KOPT-K1 (cell line): Measurements from ENCODE around the gene ARHGEF10L.
"Not testable (repeated sequence)": the region's sequence is repeated elsewhere in the genome, so short reads cannot be mapped to it uniquely, and the experiment has no call there.

ENCODE experiments used
- H3K27ac ChIP-seq: fragments of 200-600 bp; sonication (generic); 2 replicates; pipeline ENCODE4 v1.5.1; 2016; ENCODE audit warnings: antibody characterized with exemption, mild to moderate bottlenecking, low read depth, low read length; ENCODE audit not compliant: poor library complexity, severe bottlenecking
- H3K36me3 ChIP-seq: fragments of 200-600 bp; sonication (generic); 2 replicates; pipeline ENCODE4 v1.5.1; 2017; ENCODE audit warnings: antibody characterized with exemption, mild to moderate bottlenecking, low read length, moderate library complexity; ENCODE audit not compliant: insufficient read depth
- H3K9me3 ChIP-seq: fragments of 200-600 bp; sonication (generic); 2 replicates; pipeline ENCODE4 v1.5.1; 2017; ENCODE audit warnings: antibody characterized with exemption, low read length, mild to moderate bottlenecking; ENCODE audit not compliant: insufficient read depth, poor library complexity, severe bottlenecking

ARHGEF10L gene

DNA sequence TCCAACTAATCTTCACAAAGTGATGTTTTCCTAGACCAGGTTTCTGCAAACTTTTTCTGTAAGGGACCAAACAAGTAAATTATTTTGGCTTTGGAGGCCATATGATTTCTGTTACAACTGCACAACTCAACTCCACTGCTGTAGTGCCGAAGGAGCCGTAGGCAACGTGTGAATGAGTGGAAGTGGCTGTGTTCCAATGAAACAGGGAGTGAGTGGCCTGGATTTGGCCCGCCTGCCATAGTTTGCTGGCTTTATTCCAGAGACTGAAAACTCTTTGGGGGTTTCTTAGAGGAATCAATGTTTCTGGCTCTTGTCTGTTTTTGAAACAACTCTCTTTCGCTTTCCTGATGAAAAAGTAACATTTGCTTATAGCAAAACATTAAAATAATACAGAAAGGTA, 203.1 kb downstream of the ARHGEF10L start:
- H3K9me3 ChIP-seq, result no peaks in the 10 kb centered on the region
- no peaks in the 10 kb centered on the region for H3K36me3 ChIP-seq
- H3K27ac ChIP-seq, result no peak overlapping the region

DNA sequence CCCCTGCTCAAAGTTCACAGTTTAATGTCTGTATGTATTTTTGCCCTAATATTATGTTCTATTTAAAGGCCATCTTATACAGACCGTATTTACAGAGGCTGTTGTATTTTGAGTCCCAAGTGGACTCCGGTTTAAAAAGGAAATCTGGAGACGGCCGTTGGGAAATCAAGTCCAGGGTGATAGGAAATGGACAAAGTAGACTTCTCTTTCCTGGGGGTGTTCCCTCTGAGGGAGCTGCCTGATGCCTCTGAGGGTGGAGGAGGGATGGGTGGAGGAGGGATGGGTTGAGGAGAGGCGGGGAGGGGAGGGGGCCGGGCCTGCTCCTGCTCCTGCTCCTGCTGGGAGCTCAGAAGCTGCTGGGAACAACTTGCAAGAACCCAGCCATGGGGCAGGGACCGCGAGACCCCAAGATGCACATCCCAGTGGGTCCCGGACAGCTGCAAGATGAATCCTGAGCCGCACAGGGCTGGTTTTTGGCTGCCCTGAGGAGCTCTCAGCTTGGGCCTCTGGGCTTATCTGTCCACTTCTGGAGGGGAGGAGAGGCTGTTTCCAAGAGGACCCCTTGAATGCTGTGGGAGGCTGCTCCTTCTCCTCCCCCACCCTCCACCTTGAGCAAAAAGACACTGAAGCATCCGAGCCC, 203.6 kb downstream of the ARHGEF10L start:
- no peaks in the 10 kb centered on the region for H3K9me3 ChIP-seq
- no peaks in the 10 kb centered on the region for H3K36me3 ChIP-seq
- no peak overlapping the region for H3K27ac ChIP-seq

DNA sequence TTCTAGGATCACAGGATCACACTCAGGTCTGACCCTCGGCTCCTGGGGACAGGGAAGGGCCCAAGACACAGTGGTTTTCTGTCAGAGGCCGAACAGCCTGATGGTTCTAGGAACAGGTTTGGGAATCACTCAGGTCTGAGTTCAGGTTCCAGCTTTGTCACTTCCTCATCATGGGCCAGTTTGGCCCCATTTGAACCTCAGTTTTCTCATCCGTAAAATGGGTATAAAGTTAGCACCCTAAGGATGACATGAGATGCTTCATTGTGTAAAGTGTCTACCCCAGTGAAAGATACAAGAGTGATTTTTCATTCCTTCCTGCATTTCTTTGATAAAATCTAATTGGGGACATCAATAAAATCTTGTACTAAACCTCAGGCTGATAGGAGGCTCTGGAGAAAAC, 204.4 kb downstream of the ARHGEF10L start:
- Histone ChIP-seq H3K27ac (no peak overlapping the region), H3K9me3 (no peaks in the 10 kb centered on the region), H3K36me3 (no peaks in the 10 kb centered on the region)

DNA sequence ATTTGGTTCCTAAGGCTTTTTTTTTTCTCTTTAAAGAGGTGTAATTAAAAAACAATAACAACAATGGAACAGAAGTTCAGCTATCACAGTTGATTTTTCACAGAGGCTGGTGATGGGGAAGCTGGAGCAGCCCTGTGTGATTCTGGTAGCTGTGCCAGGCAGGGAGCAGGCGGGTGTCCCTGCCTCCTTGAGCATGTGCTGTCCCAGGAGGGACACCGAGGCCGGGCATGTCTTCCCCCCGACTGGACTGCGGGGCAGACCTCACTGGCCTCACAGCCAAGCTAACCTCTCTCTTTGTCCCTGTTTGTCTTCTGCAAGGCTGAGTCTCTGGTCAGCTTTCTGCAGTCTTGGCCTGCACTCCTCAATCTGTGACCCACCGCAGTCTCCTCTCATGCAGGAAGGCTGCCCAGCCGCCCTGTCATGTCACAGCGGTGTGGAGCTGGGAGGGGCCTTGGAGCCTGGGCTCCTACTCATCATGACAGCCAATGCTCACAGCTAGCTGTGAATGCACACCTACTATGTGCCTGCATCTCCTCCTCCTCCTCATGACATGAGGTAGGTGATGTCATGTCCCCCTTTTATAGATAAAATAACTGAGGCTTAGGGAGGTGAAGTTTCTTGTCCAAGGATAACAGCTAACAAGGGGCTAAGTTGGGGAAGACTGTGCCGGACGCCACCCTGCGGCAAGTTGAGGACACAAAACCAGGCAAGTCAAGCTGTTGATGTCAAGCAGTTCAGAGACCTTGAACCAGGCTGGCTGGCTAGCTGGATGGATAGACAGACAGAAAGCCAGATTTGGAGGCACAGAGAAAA, 205.4 kb downstream of the ARHGEF10L start:
- no peak overlapping the region for H3K27ac ChIP-seq
- H3K36me3 ChIP-seq, result no peaks in the 10 kb centered on the region

DNA sequence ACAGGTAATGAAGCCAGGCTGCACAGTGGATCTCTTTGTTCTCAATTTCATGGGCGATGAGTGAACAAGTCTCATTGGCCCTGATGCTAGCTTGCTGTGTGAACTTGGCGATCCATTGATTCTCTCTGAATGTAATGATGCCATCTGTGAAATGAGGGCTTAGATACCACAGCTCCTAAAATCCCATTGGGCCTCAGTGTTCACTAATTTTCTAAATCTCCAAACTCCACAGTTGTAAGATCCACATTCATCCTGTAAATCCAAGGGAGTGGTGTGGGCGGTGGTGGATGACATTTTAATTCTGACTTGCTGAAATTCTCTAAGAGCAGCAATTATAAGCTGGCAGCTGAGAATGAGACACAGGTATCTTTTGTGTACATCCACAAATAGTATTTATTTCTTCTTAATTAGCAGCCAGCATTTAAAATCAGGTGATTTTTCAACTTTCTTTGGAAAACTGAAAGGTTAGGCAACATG, 206.0 kb downstream of the ARHGEF10L start:
- Histone ChIP-seq H3K27ac (no peak overlapping the region), H3K36me3 (no peaks in the 10 kb centered on the region), H3K9me3 (no peaks in the 10 kb centered on the region)

More for the DNA sequence above, 205.4 kb downstream of the ARHGEF10L start:
- no peaks in the 10 kb centered on the region for H3K9me3 ChIP-seq

DNA sequence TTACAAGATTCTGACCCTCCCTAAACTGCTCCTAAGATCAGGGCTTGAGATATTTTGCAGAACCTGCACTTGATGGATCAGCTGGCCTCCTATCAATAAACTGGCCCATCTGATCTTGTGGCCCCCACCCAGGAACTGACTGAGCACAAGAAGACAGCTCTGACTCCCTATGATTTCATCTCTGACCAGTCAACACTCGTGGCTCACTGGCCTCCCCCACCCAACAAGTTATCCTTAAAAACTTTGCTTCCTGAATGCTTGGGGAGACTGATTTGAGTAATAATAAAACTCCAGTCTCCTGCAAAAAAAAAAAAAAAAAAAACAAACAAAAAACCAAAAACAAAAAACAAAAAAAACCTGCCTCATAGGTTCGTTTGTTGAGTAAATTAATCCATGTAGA, 206.8 kb downstream of the ARHGEF10L start:
- not testable (repeated sequence) for H3K36me3 ChIP-seq, H3K9me3 ChIP-seq, H3K27ac ChIP-seq

DNA sequence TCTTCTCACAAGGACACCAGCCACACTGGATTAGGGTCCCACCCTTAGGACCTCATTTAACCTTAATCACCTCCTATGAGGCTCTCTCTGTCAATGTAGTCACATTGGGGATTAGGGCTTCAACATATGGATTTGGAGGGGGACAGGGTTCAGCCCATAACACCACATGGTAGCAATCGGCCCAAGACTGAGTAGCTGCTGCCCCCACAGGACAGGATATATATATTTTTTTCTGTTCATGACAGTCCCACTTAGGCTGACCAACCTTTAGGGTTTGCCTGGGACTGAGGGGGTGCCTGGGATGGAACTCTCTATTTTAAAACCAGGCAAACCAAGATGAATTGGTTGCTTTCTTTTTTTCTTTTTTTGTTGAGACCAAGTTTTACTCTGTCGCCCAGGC, 207.4 kb downstream of the ARHGEF10L start:
- no peaks in the 10 kb centered on the region for H3K9me3 ChIP-seq
- H3K36me3 ChIP-seq, result no peaks in the 10 kb centered on the region
- H3K27ac ChIP-seq, result no peak overlapping the region
